ENCODE results near the gene DNLZ. TPM values are rescaled to one million over a fixed set of nuclear protein-coding genes. Genes with fewer than 3 reads are reported as not detected.

The DNLZ gene
- total and polyA plus RNA-seq, 9 of the 15 experiments (the other 6 are each of a cell fraction or from before 2014, with no cell fraction given) = 0.17 to 44.6 (median 3.4) TPM

DNA sequence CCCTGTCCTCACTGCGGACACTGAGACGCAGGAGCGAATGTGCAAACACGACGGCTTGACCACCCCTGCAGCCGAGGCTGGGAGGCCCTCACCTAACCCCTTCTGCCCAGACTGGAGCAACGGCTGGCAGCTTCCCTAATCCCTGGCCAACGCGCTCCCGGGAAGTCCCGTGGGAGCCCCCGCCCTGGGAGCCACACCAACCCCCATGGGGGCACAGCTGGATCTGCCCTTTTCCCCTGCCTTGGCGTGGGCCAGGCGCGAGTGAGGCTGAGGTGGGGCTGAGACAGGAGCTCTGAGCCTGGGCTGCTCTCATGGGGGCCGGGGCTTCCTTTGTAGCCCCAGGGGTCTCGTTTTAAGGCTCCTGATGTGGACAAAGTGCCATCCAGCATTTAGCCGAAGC is 4.6 kb upstream of the DNLZ start:
- ChIA-PET POLR2A (interaction anchor here (0.6 to 1.2 kb wide), 2 partner anchors 10 to 200 kb away, joined by 3 to 4 read pairs; no protein-coding TSS in a partner anchor), CTCF (ENCODE audit: low intra/inter-chr PET ratio) (no interaction called here)
- H3K9ac ChIP-seq (ENCODE audit: insufficient read depth in 1 of 2, low read depth in 2 of 2, low read length in 2 of 2) = peak overlapping the region in 1 of 2 experiments; percentile 68; a peak in 2 of 4 replicates
- H3K4me3 ChIP-seq = no peak overlapping the region
- H4K20me1 ChIP-seq (replicated peaks; ENCODE audit: control insufficient read depth, insufficient read depth, low read length) = no peaks in the 10 kb centered on the region
- DNase-seq (ENCODE audit: extremely low read depth in 1 of 4, low spot score in 3 of 4) (no peak), ATAC-seq (no peak), FAIRE-seq (no peak)
- in situ Hi-C loops (cut with MboI) (no loop called here), intact Hi-C loops (cut with micrococcal nuclease) (no loop called here)
- H3K9me1 ChIP-seq (ENCODE audit: control insufficient read depth, insufficient read depth, low read length) = no peaks in the 10 kb centered on the region
- peaks cover 16% of the 10 kb centered on the region for H3K79me2 ChIP-seq (ENCODE audit: control insufficient read depth, insufficient read depth, low read length)
- no peaks in the 10 kb centered on the region for H3K27me3 ChIP-seq (ENCODE audit: control insufficient read depth in 2 of 2, insufficient read depth in 2 of 2, low read length in 2 of 2)
- TF ChIP-seq POLR2G (IDR thresholded peaks at IDR 0.05; ENCODE audit: low read depth, low read length) = 0 out of 2 replicates have a peak, but pooled peaks have one; percentile 13
- no peak for TF ChIP-seq FOXO4 (CRISPR knock-in tag; IDR thresholded peaks at IDR 0.05)
- TF ChIP-seq RBFOX2 (IDR thresholded peaks at IDR 0.05; ENCODE audit: low read depth, low read length) = peak; percentile 16; the same call in 1 of the 2 replicates
- WGBS (ENCODE audit: insufficient coverage, low coverage, missing lambda C conversion rate) = 92% methylated on average over 17 of the region's 18 CpGs
- H3K4me2 ChIP-seq (ENCODE audit: insufficient read depth, low read length) = no peak overlapping the region
- H3K9me3 ChIP-seq (replicated peaks; ENCODE audit: control insufficient read depth, insufficient read depth, low read depth, low read length) = no peaks in the 10 kb centered on the region
- H2AFZ ChIP-seq (ENCODE audit: low read depth, low read length) = no peak overlapping the region
- no peak overlapping the region for H3K27ac ChIP-seq (ENCODE audit: extremely low read depth, low read depth, low read length)
- H3K36me3 ChIP-seq (ENCODE audit: control insufficient read depth, insufficient read depth, low read length) = peaks cover 63% of the 10 kb centered on the region; the same call in 2 of the 3 replicates
- BruUV-seq (replicated peaks) = no TSS peak
- peaks cover 11 to 90% of the 10 kb centered on the region in 2 experiments; a peak in 4 of 5 replicates for H3K4me1 ChIP-seq (replicated peaks in 1 of 2; ENCODE audit: control insufficient read depth in 2 of 2, insufficient read depth in 2 of 2, low read length in 2 of 2)

Measured in K562 (cell line).